Fibroblast of lung (primary cell): Measurements from ENCODE around the gene BRAF. TPM values are rescaled to one million over a fixed set of nuclear protein-coding genes. Genes with fewer than 3 reads are reported as not detected.

ENCODE experiments used
- DNase-seq, 2 donors: peaks; one replicate each; pipeline versions ENCODE4 v3.0.0 to v3.0.0-alpha.2; 2010; ENCODE audit warnings: low read depth in 2 of 2
- H2AFZ ChIP-seq: 2 replicates; pipeline ENCODE4 v1.5.1; 2012; ENCODE audit warnings: low read length, control low read depth, inconsistent platforms
- H3K27ac ChIP-seq: 2 replicates; pipeline ENCODE4 v1.5.1; 2011; ENCODE audit warnings: low read length, control low read depth; ENCODE audit not compliant: insufficient read depth
- H3K27me3 ChIP-seq: 2 replicates; pipeline ENCODE4 v1.5.1; 2011; ENCODE audit warnings: mild to moderate bottlenecking, low read length; ENCODE audit not compliant: control insufficient read depth, insufficient read depth
- H3K36me3 ChIP-seq: 2 replicates; pipeline ENCODE4 v1.5.1; 2011; ENCODE audit warnings: low read length; ENCODE audit not compliant: control insufficient read depth, insufficient read depth
- H3K4me1 ChIP-seq: 2 replicates; pipeline ENCODE4 v1.5.1; 2011; ENCODE audit warnings: low read length; ENCODE audit not compliant: control insufficient read depth, insufficient read depth; ENCODE audit errors: extremely low read depth
- H3K4me2 ChIP-seq: 2 replicates; pipeline ENCODE4 v1.5.1; 2011; ENCODE audit warnings: low read length, control low read depth; ENCODE audit not compliant: insufficient read depth; ENCODE audit errors: extremely low read depth
- H3K4me3 ChIP-seq, 4 experiments: fragments of 200-600 bp in 1 of 4; sonication (generic) in 1 of 4; replicated peaks in 1 of 4; 2 replicates each; pipeline ENCODE4 v1.5.1; 2011 to 2016; ENCODE audit warnings: low read length in 4 of 4, low read depth in 3 of 4, mild to moderate bottlenecking in 3 of 4, control low read depth in 2 of 4, inconsistent platforms in 1 of 4, mixed read lengths in 1 of 4; ENCODE audit not compliant: insufficient read depth in 1 of 4; ENCODE audit errors: control extremely low read depth in 1 of 4
- H3K79me2 ChIP-seq: 2 replicates; pipeline ENCODE4 v1.5.1; 2012; ENCODE audit warnings: mild to moderate bottlenecking, low read length, inconsistent platforms; ENCODE audit not compliant: control insufficient read depth, insufficient read depth
- H3K9ac ChIP-seq: 2 replicates; pipeline ENCODE4 v1.5.1; 2011; ENCODE audit warnings: mild to moderate bottlenecking, low read length, control low read depth; ENCODE audit not compliant: insufficient read depth
- H3K9me3 ChIP-seq: 2 replicates; pipeline ENCODE4 v1.5.1; 2012; ENCODE audit warnings: low read depth, low read length; ENCODE audit not compliant: control insufficient read depth, insufficient read depth
- H4K20me1 ChIP-seq: 2 replicates; pipeline ENCODE4 v1.5.1; 2011; ENCODE audit warnings: low read length; ENCODE audit not compliant: control insufficient read depth, insufficient read depth; ENCODE audit errors: extremely low read depth
- EZH2 ChIP-seq: IDR thresholded peaks from 2 replicates; pipeline ENCODE4 v1.5.1; 2012; ENCODE audit warnings: low read length, control low read depth, mild to moderate bottlenecking; ENCODE audit errors: missing control alignments
- polyA plus RNA-seq, 2 donors: library from polyadenylated mRNA; depleted of rRNA in 1 of 2; stranded (reverse) in 1 of 2; unstranded in 1 of 2; fragments of >200 nt; gene quantifications; 2 replicates each; pipeline ENCODE4 v1.2.1, GENCODE V29; 2011 to 2012; ENCODE audit warnings: missing spikeins in 1 of 2
- total RNA-seq: library from RNA; depleted of rRNA; stranded (reverse); fragments of >200 nt; gene quantifications from 2 replicates; pipeline ENCODE4 v1.2.1, GENCODE V29; 2014
- TF ChIP-seq, protein P1 (sequence below), 2 donors: IDR thresholded peaks in 1 of 2; conservative IDR thresholded peaks in 1 of 2; 1 replicate in 1 of 2; 2 replicates in 1 of 2; pipeline ENCODE4 v1.5.1; 2011 to 2012; ENCODE audit warnings: low read length in 2 of 2, control low read depth in 1 of 2, inconsistent platforms in 1 of 2, low read depth in 1 of 2, mild to moderate bottlenecking in 1 of 2

BRAF gene
- total and polyA plus RNA-seq, 2 donors (not counting 1 experiment from before 2014, with no cell fraction given), result 21.1 to 23.1 TPM

DNA sequence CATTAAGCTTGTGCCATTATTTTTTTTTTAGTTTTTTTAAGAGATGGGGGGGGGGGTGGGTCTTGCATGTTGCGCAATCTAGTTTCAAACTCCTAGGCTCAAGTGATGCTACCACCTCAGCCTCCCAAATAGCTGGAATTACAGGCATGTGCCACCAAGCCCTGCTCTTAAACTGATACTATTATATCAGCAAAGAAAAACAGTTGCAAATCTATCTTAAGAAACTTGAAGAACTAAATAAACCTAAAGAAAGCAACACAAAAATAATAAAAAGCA, 47.5 kb downstream of the BRAF start:
- DNase-seq, result peak in 1 of 2 donors; percentile 3

DNA sequence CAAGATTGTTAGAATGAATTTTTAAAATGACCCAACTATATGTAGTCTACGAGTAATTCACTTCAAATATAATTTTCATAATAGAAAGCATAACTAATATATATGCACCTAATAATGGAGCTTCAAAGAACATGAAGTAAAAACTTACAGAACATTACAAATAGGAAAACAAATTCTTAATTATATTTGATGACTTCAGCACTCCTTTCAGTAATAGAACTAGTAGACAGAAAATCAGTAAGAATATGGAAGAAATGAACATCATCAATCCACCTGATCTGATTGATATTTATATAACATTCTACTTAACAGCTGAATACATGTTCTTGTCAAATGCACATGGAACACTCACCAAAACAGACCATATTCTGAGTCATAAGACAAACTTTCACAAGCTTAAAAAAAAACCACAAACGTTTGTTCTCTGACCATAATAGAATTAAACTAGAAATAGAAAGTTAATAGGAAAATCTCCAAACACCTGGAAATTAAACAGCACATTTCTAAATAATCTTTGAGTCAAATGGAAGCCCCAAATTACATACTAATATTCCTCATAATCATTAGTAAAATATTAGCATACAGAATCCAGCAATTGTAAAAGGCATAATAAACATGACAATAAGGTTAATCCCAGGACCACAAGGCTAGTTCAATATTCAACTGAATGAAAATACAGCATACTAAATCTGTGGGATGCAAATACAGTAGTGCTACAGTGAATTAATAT, 48.0 kb downstream of the BRAF start:
- Histone ChIP-seq H3K36me3 (no peaks in the 10 kb centered on the region), H3K9me3 (no peaks in the 10 kb centered on the region), H3K27ac (no peak overlapping the region), H3K27me3 (no peaks in the 10 kb centered on the region), H3K79me2 (peaks cover 18% of the 10 kb centered on the region), H4K20me1 (no peaks in the 10 kb centered on the region), H3K4me1 (peaks cover 2% of the 10 kb centered on the region), H3K4me3 (no peak overlapping the region), H2AFZ (no peak overlapping the region), H3K9ac (no peak overlapping the region), H3K4me2 (peak overlapping the region; percentile 32)
- TF ChIP-seq EZH2, result no peak
- TF ChIP-seq, protein P1, sequence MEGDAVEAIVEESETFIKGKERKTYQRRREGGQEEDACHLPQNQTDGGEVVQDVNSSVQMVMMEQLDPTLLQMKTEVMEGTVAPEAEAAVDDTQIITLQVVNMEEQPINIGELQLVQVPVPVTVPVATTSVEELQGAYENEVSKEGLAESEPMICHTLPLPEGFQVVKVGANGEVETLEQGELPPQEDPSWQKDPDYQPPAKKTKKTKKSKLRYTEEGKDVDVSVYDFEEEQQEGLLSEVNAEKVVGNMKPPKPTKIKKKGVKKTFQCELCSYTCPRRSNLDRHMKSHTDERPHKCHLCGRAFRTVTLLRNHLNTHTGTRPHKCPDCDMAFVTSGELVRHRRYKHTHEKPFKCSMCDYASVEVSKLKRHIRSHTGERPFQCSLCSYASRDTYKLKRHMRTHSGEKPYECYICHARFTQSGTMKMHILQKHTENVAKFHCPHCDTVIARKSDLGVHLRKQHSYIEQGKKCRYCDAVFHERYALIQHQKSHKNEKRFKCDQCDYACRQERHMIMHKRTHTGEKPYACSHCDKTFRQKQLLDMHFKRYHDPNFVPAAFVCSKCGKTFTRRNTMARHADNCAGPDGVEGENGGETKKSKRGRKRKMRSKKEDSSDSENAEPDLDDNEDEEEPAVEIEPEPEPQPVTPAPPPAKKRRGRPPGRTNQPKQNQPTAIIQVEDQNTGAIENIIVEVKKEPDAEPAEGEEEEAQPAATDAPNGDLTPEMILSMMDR (conservative IDR thresholded peaks at IDR 0.05 in 1 of 2, IDR thresholded peaks at IDR 0.05 in 1 of 2; ENCODE audit: low read depth in 1 of 2, low read length in 2 of 2), result no peak
- DNase-seq, result peak; percentile 77 to 84

More for the DNA sequence above, 47.5 kb downstream of the BRAF start:
- Histone ChIP-seq H3K9ac (no peak overlapping the region), H3K4me2 (peak overlapping the region; percentile 32), H3K9me3 (no peaks in the 10 kb centered on the region), H3K27ac (no peak overlapping the region), H3K79me2 (peaks cover 16% of the 10 kb centered on the region), H3K36me3 (no peaks in the 10 kb centered on the region), H2AFZ (no peak overlapping the region), H4K20me1 (no peaks in the 10 kb centered on the region), H3K4me3 (no peak overlapping the region), H3K27me3 (no peaks in the 10 kb centered on the region), H3K4me1 (peaks cover 2% of the 10 kb centered on the region)
- TF ChIP-seq EZH2, result no peak
- TF ChIP-seq, protein P1 (conservative IDR thresholded peaks at IDR 0.05 in 1 of 2, IDR thresholded peaks at IDR 0.05 in 1 of 2; ENCODE audit: low read depth in 1 of 2, low read length in 2 of 2), result no peak

DNA sequence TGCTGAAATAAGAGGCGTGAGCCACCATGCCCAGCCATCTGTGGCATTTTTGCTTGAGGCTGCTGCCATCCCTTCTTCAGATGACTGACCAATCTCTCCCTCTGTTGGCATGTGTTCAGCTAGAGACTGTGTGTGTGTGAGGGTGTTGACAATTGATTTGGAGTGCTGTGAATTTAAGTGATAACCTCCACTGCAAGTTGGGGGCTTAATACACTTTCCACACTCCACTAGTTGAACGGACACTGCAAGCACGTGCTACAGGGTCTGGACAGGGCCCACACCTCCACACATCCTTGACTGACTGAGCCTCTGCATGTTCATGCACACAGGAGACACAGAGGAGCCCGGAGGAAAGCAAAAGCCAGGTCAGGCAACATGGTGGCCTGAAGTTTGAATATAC, 51.3 kb downstream of the BRAF start:
- H3K4me3 ChIP-seq, result no peak overlapping the region
- no peaks in the 10 kb centered on the region for H3K36me3 ChIP-seq
- no peak overlapping the region for H3K9ac ChIP-seq
- no peaks in the 10 kb centered on the region for H4K20me1 ChIP-seq
- no peak for DNase-seq
- H2AFZ ChIP-seq, result no peak overlapping the region
- H3K9me3 ChIP-seq, result no peaks in the 10 kb centered on the region
- no peaks in the 10 kb centered on the region for H3K27me3 ChIP-seq
- H3K4me1 ChIP-seq, result peaks cover 2% of the 10 kb centered on the region
- no peak overlapping the region for H3K27ac ChIP-seq
- H3K79me2 ChIP-seq, result peaks cover 22% of the 10 kb centered on the region
- TF ChIP-seq, protein P1 (conservative IDR thresholded peaks at IDR 0.05 in 1 of 2, IDR thresholded peaks at IDR 0.05 in 1 of 2; ENCODE audit: low read depth in 1 of 2, low read length in 2 of 2), result no peak
- TF ChIP-seq EZH2, result no peak
- no peak overlapping the region for H3K4me2 ChIP-seq
